SU-DHL-6 (cell line): ENCODE results near the gene MYMK.

ENCODE experiments used
- H2AFZ ChIP-seq: fragments of 200-600 bp; sonication (generic); 2 replicates; pipeline ENCODE4 v1.6.1; 2014; ENCODE audit warnings: low read depth, mild to moderate bottlenecking, moderate library complexity, mixed read lengths, antibody characterized with exemption, low read length; ENCODE audit not compliant: severe bottlenecking
- H3F3A ChIP-seq: fragments of 200-600 bp; shearing (Covaris generic); 2 replicates; pipeline ENCODE4 v1.6.0; 2016; ENCODE audit warnings: antibody characterized with exemption, mild to moderate bottlenecking; ENCODE audit not compliant: insufficient read depth
- H3K27ac ChIP-seq: fragments of 200-600 bp; sonication (generic); 2 replicates; pipeline ENCODE4 v1.5.1; 2016; ENCODE audit warnings: low read depth, mild to moderate bottlenecking, low read length, moderate library complexity, mixed read lengths
- H3K27me3 ChIP-seq: fragments of 200-600 bp; sonication (generic), shearing (Covaris generic); 2 replicates; pipeline ENCODE4 v1.6.0; 2014; ENCODE audit warnings: mild to moderate bottlenecking, low read length
- H3K36me3 ChIP-seq: fragments of 200-600 bp; sonication (generic); 2 replicates; pipeline ENCODE4 v1.6.1; 2014; ENCODE audit warnings: mild to moderate bottlenecking, low read length, mixed read lengths
- H3K4me2 ChIP-seq: fragments of 300-600, 200-600 bp; shearing (Covaris generic), sonication (generic); 2 replicates; pipeline ENCODE4 v1.6.0; 2014; ENCODE audit warnings: low read length, low read depth, mild to moderate bottlenecking; ENCODE audit not compliant: poor library complexity, severe bottlenecking
- H3K4me3 ChIP-seq: fragments of 200-600 bp; sonication (generic); 2 replicates; pipeline ENCODE4 v1.5.1; 2014; ENCODE audit warnings: antibody characterized with exemption, low read length, mild to moderate bottlenecking, mixed read lengths; ENCODE audit not compliant: insufficient read depth, poor library complexity, severe bottlenecking
- H3K79me2 ChIP-seq: fragments of 200-600 bp; sonication (generic); 2 replicates; pipeline ENCODE4 v1.6.1; 2014; ENCODE audit warnings: mild to moderate bottlenecking, low read length, moderate library complexity; ENCODE audit not compliant: insufficient read depth
- H3K9ac ChIP-seq: fragments of 200-600 bp; sonication (generic); 2 replicates; pipeline ENCODE4 v1.7.0; 2014; ENCODE audit warnings: mild to moderate bottlenecking, low read length
- H3K9me2 ChIP-seq: fragments of 200-600 bp; sonication (generic); replicated peaks from 2 replicates; pipeline ENCODE4 v1.6.1; 2014; ENCODE audit warnings: low read length; ENCODE audit not compliant: insufficient read depth
- H3K9me3 ChIP-seq: fragments of 200-600 bp; sonication (generic); 2 replicates; pipeline ENCODE4 v1.6.1; 2014; ENCODE audit warnings: low read length, mixed read lengths; ENCODE audit not compliant: insufficient read depth
- H4K20me1 ChIP-seq: fragments of 200-600 bp; sonication (generic); 2 replicates; pipeline ENCODE4 v1.6.1; 2014; ENCODE audit warnings: low read depth, mild to moderate bottlenecking, antibody characterized with exemption, low read length, moderate library complexity, mixed read lengths
- CTCF ChIP-seq: fragments of 200-600 bp; sonication (generic); IDR thresholded peaks from one replicate; pipeline ENCODE4 v1.5.1; 2017; ENCODE audit warnings: antibody characterized with exemption, mild to moderate bottlenecking, low read length, moderate library complexity; ENCODE audit not compliant: insufficient read depth, poor library complexity, severe bottlenecking
- EZH2phosphoT487 ChIP-seq: fragments of 200-600 bp; sonication (generic), shearing (Covaris generic); conservative IDR thresholded peaks from 2 replicates; pipeline ENCODE4 v1.6.1; 2018; ENCODE audit warnings: mild to moderate bottlenecking, antibody characterized with exemption, low read length, moderate library complexity, mixed read lengths

The MYMK gene

GRCh38 chr9:133507246-133507965 lies 17.4 kb downstream of the MYMK start:
- Histone ChIP-seq H3K27ac (no peak overlapping the region), H3K9me3 (peaks cover under 1% of the 10 kb centered on the region; the same call in 1 of the 2 replicates), H3K36me3 (no peaks in the 10 kb centered on the region), H3K9me2 (no peaks in the 10 kb centered on the region), H3K79me2 (no peaks in the 10 kb centered on the region), H2AFZ (no peak overlapping the region), H3K4me3 (no peak overlapping the region), H4K20me1 (no peaks in the 10 kb centered on the region), H3K9ac (no peak overlapping the region), H3K4me2 (no peak overlapping the region), H3K27me3 (no peaks in the 10 kb centered on the region), H3F3A (no peaks in the 10 kb centered on the region)
- no peak for TF ChIP-seq CTCF
- TF ChIP-seq EZH2phosphoT487: no peak

DNA sequence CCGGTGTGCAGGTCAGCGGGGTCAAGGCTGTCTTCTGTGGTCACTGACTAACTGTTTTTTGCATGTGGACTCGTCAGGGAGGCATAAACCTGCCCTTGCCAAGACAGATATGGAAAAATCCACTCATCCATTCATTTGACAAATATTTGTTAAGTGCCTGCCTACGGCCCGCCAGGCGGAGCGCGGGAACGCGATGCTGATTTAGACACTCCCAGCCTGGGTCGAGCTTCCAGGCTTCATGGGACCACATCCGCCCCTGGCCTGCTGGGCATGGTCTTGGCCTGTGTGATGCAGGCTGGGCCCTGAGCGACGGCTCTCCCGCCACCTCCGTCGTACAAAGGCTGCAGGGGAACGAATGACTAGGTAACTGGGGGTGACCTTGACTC lies 18.1 kb downstream of the MYMK start:
- no peaks in the 10 kb centered on the region for H4K20me1 ChIP-seq
- TF ChIP-seq CTCF (no peak), EZH2phosphoT487 (no peak)
- no peak overlapping the region for H3K4me3 ChIP-seq
- H3K79me2 ChIP-seq: no peaks in the 10 kb centered on the region
- no peak overlapping the region for H3K27ac ChIP-seq
- H3K27me3 ChIP-seq: no peaks in the 10 kb centered on the region
- H3K9me3 ChIP-seq: peaks cover 8% of the 10 kb centered on the region; the same call in 1 of the 2 replicates
- H3K4me2 ChIP-seq: no peak overlapping the region
- H3K36me3 ChIP-seq: no peaks in the 10 kb centered on the region
- no peaks in the 10 kb centered on the region for H3K9me2 ChIP-seq
- no peak overlapping the region for H3K9ac ChIP-seq
- H3F3A ChIP-seq: no peaks in the 10 kb centered on the region
- H2AFZ ChIP-seq: no peak overlapping the region

DNA sequence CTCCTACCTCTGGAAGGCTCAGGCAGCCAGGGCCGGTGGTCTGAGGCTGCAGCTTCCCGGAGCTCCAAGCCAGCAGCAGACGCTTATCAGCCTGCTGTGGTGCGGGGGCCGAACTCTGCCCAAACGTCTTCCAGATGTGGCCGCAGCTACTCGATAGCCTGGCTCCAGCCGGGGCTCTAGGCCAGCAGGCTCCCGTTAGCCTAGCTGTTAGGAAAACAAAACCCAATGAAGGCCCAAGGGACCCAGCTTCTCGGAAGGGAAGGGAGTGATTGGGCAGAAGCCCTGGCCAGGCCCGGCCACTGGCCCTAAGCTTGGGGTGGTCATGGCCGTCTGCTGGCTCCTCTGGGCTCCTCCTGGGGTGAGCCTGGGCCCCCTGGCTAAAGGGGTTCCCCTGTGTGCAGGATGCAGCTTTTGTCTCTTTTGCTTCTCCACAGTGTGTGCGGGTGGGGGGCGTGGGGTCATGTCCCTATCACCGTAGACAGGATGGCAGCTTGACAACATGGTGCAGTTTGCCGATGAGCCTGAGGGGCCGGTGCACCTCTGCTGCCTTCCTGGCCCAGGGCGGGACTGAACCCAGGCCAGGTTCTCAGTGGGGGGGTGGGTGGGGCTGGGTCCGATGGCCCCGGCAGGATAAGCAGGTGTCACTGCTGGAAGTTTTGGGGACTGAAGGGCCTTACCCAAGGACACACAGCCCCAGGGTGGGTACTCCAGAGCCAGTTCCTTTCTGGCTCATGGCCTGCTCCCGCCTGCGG lies 18.7 kb downstream of the MYMK start:
- TF ChIP-seq CTCF: no peak
- no peak for TF ChIP-seq EZH2phosphoT487
- H3F3A ChIP-seq: no peaks in the 10 kb centered on the region
- H3K9ac ChIP-seq: no peak overlapping the region
- no peaks in the 10 kb centered on the region for H3K9me2 ChIP-seq
- H3K4me2 ChIP-seq: no peak overlapping the region
- H3K79me2 ChIP-seq: no peaks in the 10 kb centered on the region
- no peaks in the 10 kb centered on the region for H3K36me3 ChIP-seq
- H3K27me3 ChIP-seq: no peaks in the 10 kb centered on the region
- H3K9me3 ChIP-seq: peaks cover 11% of the 10 kb centered on the region; the same call in 1 of the 2 replicates
- H3K27ac ChIP-seq: no peak overlapping the region
- no peak overlapping the region for H2AFZ ChIP-seq
- H3K4me3 ChIP-seq: no peak overlapping the region
- H4K20me1 ChIP-seq: no peaks in the 10 kb centered on the region
